ENCODE measurements around the gene PDHX. TPM values are rescaled to one million over a fixed set of nuclear protein-coding genes. Genes with fewer than 3 reads are reported as not detected.

Gene PDHX
- total and polyA plus RNA-seq, 10 of the 15 experiments (the other 5 are each of a cell fraction or from before 2014, with no cell fraction given), result 14.5 to 41.9 (median 28.0) TPM

- TF ChIP-seq MTA2 (IDR thresholded peaks at IDR 0.05; ENCODE audit: low read depth), result no peak
- TF ChIP-seq ASH2L (IDR thresholded peaks at IDR 0.05; ENCODE audit: borderline replicate concordance, low read depth), result no peak
These were observed 42.2 kb upstream of the PDHX start (continued) for GRCh38 chr11:34874202-34874601.

DNA sequence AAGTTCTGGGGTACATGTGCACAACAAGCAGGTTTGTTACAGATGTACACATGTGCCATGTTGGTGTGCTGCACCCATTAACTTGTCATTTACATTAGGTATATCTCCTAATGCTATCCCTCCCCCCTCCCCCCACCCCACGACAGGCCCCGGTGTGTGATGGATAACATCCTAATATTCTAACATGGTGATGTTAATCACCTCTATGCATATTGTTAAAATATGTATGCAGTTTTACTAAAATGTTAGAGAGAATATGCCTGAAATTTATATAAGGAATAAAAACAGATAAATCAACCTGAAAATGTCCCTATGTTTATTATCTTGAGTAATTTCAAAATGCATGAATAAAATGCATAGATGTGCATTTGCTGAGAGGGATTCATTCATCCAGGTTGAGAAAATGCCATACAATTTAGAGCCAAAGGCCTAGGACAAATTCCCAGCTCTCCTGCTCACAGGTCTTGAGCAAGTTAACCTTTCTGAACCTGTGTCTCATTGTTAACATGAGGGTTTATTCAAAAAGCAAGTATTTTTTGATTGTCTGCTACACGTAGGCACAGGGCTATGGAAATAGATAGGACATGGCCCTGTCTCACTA, 38.9 kb upstream of the PDHX start:
- RAD21 ChIA-PET (ENCODE audit: unreplicated experiment), result no interaction called here
- Histone ChIP-seq H3K4me2 (ENCODE audit: control insufficient read depth, insufficient read depth) (no peak overlapping the region), H2AFZ (ENCODE audit: control insufficient read depth, low read depth, low read length) (no peak overlapping the region), H3K4me3 (no peak overlapping the region), H3K4me1 (ENCODE audit: control insufficient read depth, insufficient read depth, low read length) (no peaks in the 10 kb centered on the region), H3K27me3 (replicated peaks in 1 of 2; ENCODE audit: control insufficient read depth in 2 of 2, insufficient read depth in 2 of 2, low read length in 1 of 2) (no peaks in the 10 kb centered on the region), H3K9ac (ENCODE audit: control insufficient read depth, insufficient read depth, low read length) (no peak overlapping the region), H3K9me3 (replicated peaks; ENCODE audit: control insufficient read depth, insufficient read depth, low read length) (no peaks in the 10 kb centered on the region), H3K36me3 (ENCODE audit: control insufficient read depth in 2 of 2, insufficient read depth in 2 of 2, low read length in 1 of 2) (no peaks in the 10 kb centered on the region; a peak in 1 of 4 replicates), H3K27ac (ENCODE audit: control insufficient read depth, insufficient read depth) (no peak overlapping the region), H3K79me2 (ENCODE audit: control insufficient read depth, insufficient read depth, low read length) (no peaks in the 10 kb centered on the region), H4K20me1 (ENCODE audit: control insufficient read depth, insufficient read depth) (no peaks in the 10 kb centered on the region)
- CTCF ChIA-PET, result no interaction called here
- 53% methylated on average over 2 of the region's 3 CpGs for WGBS (ENCODE audit: insufficient coverage, insufficient replicate concordance, low lambda C conversion rate, missing lambda C conversion rate)
- DNase-seq (ENCODE audit: low read depth, low spot score), result no peak
- BruUV-seq (replicated peaks), result no TSS peak
- no peak for TF ChIP-seq POU2F2 (IDR thresholded peaks at IDR 0.05; ENCODE audit: borderline replicate concordance, low read depth, low read length)
- TF ChIP-seq MEF2B (IDR thresholded peaks at IDR 0.05; ENCODE audit: partially characterized antibody, poor library complexity, severe bottlenecking), result no peak
- TF ChIP-seq CBX3 (IDR thresholded peaks at IDR 0.05; ENCODE audit: borderline replicate concordance, low read depth), result no peak
- no peak for TF ChIP-seq ZSCAN29 (IDR thresholded peaks at IDR 0.05)
- TF ChIP-seq IKZF1 (conservative IDR thresholded peaks at IDR 0.05), result no peak
- TF ChIP-seq, protein P1, sequence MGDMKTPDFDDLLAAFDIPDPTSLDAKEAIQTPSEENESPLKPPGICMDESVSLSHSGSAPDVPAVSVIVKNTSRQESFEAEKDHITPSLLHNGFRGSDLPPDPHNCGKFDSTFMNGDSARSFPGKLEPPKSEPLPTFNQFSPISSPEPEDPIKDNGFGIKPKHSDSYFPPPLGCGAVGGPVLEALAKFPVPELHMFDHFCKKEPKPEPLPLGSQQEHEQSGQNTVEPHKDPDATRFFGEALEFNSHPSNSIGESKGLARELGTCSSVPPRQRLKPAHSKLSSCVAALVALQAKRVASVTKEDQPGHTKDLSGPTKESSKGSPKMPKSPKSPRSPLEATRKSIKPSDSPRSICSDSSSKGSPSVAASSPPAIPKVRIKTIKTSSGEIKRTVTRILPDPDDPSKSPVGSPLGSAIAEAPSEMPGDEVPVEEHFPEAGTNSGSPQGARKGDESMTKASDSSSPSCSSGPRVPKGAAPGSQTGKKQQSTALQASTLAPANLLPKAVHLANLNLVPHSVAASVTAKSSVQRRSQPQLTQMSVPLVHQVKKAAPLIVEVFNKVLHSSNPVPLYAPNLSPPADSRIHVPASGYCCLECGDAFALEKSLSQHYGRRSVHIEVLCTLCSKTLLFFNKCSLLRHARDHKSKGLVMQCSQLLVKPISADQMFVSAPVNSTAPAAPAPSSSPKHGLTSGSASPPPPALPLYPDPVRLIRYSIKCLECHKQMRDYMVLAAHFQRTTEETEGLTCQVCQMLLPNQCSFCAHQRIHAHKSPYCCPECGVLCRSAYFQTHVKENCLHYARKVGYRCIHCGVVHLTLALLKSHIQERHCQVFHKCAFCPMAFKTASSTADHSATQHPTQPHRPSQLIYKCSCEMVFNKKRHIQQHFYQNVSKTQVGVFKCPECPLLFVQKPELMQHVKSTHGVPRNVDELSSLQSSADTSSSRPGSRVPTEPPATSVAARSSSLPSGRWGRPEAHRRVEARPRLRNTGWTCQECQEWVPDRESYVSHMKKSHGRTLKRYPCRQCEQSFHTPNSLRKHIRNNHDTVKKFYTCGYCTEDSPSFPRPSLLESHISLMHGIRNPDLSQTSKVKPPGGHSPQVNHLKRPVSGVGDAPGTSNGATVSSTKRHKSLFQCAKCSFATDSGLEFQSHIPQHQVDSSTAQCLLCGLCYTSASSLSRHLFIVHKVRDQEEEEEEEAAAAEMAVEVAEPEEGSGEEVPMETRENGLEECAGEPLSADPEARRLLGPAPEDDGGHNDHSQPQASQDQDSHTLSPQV (IDR thresholded peaks at IDR 0.05), result no peak
- no peak for TF ChIP-seq ELK1 (IDR thresholded peaks at IDR 0.05; ENCODE audit: low read depth, low read length)
- in situ Hi-C loops (cut with MboI) (no loop called here), intact Hi-C loops (cut with micrococcal nuclease; ENCODE audit: unreplicated experiment) (no loop called here)
- SMC1A ChIA-PET (ENCODE audit: uncharacterized antibody, unreplicated experiment), result interaction anchor here (0.8 kb wide), 1 partner anchor 8 kb away, joined by 3 read pairs; no protein-coding TSS in a partner anchor
- no peak for ATAC-seq
- FAIRE-seq, result no peak
- POLR2A ChIA-PET, result no interaction called here

Data from GM12878 (cell line).